Panc1 (cell line): ENCODE measurements around the gene MBTPS1. TPM values are rescaled to one million over a fixed set of nuclear protein-coding genes. Genes with fewer than 3 reads are reported as not detected.

Experiments used
- ATAC-seq: fragments of 200-7000 bp; cut with Tn5 transposase; 2 replicates; pipeline ENCODE4 v1.9.1; 2020; ENCODE audit warnings: mild to moderate bottlenecking, moderate library complexity
- BruUV-seq: library from RNA; stranded (reverse); fragments of 400-500 nt; replicated peaks from 2 replicates; lab custom pipeline; 2021; lab: Mats Ljungman, UMichigan
- CTCF ChIA-PET: fragments of 300-600 bp; sonication (Branson Sonifier 250); formaldehyde crosslinking; loops from one replicate; lab custom pipeline; 2022; ENCODE audit warnings: antibody characterized with exemption; lab: Charles Lee
- POLR2A ChIA-PET: fragments of 300-600 bp; sonication (Branson Sonifier 250); formaldehyde crosslinking; loops from one replicate; lab custom pipeline; 2022; ENCODE audit warnings: antibody characterized with exemption; lab: Charles Lee
- DNase-seq: peaks from one replicate; pipeline ENCODE4 v3.0.0-alpha.2; 2010; ENCODE audit warnings: low read depth, low spot score
- H3K27ac ChIP-seq: 2 replicates; pipeline ENCODE4 v1.5.1; 2011; ENCODE audit warnings: mild to moderate bottlenecking, low read length, inconsistent platforms
- H3K27me3 ChIP-seq: fragments of 200-500 bp; sonication (Bioruptor generic); 2 replicates; pipeline ENCODE4 v1.6.0; 2014; ENCODE audit warnings: low read length, inconsistent platforms; ENCODE audit not compliant: control insufficient read depth, insufficient read depth
- H3K36me3 ChIP-seq: fragments of 200-500 bp; sonication (Bioruptor generic); 2 replicates; pipeline ENCODE4 v1.5.1; 2014; ENCODE audit warnings: inconsistent platforms, mild to moderate bottlenecking, low read length, moderate library complexity; ENCODE audit not compliant: control insufficient read depth, insufficient read depth
- H3K4me1 ChIP-seq: 2 replicates; pipeline ENCODE4 v1.5.1; 2011; ENCODE audit warnings: inconsistent platforms, mild to moderate bottlenecking, low read length, moderate library complexity; ENCODE audit not compliant: control insufficient read depth, insufficient read depth
- H3K4me3 ChIP-seq, 2 experiments: 2 replicates each; pipeline ENCODE4 v1.5.1; 2011 to 2012; ENCODE audit warnings: low read depth in 2 of 2, low read length in 2 of 2, mild to moderate bottlenecking in 2 of 2, inconsistent platforms in 1 of 2, moderate library complexity in 1 of 2
- H3K9me3 ChIP-seq: fragments of 200-500 bp; sonication (Bioruptor generic); 2 replicates; pipeline ENCODE4 v1.5.1; 2014; ENCODE audit warnings: low read depth, mild to moderate bottlenecking, inconsistent platforms, low read length, moderate library complexity; ENCODE audit not compliant: control insufficient read depth, insufficient read depth
- CTCF ChIP-seq: fragments of 450-650 bp; IDR thresholded peaks from 2 replicates; pipeline ENCODE4 v1.5.1; 2017; ENCODE audit warnings: mild to moderate bottlenecking
- REST ChIP-seq, 2 experiments: IDR thresholded peaks; 2 replicates each; pipeline ENCODE4 v1.6.1; 2011 to 2012; ENCODE audit warnings: low read depth in 2 of 2, control low read depth in 1 of 2, low read length in 1 of 2, mild to moderate bottlenecking in 1 of 2, moderate library complexity in 1 of 2; ENCODE audit not compliant: insufficient read depth in 1 of 2
- SIN3A ChIP-seq: IDR thresholded peaks from 2 replicates; pipeline ENCODE4 v1.6.1; 2012; ENCODE audit warnings: low read depth, mild to moderate bottlenecking, low read length, moderate library complexity, borderline replicate concordance; ENCODE audit not compliant: insufficient read depth
- TCF7L2 ChIP-seq: IDR thresholded peaks from 2 replicates; pipeline ENCODE4 v1.6.1; 2011; ENCODE audit warnings: mild to moderate bottlenecking, low read depth, low read length, inconsistent platforms
- in situ Hi-C: cut with HindIII; loops from 2 replicates; pipeline ENCODE4 v1.10.0; 2016; ENCODE audit warnings: low sequenced_read_pairs, low pct_unique_long_range_greater_than_20kb
- intact Hi-C: fragments of 100-400 bp; cut with micrococcal nuclease; formaldehyde crosslinking; loops from one replicate; pipeline ENCODE4 v1.10.0; 2022; ENCODE audit not compliant: unreplicated experiment
- total RNA-seq: library from RNA; stranded (reverse); gene quantifications from one replicate; pipeline ENCODE4 v1.2.1, GENCODE V29; 2021; ENCODE audit not compliant: unreplicated experiment

The MBTPS1 gene
- total RNA-seq, 1 experiment from 2014 or later: 66.8 TPM

- H3K27ac ChIP-seq: no peak overlapping the region
- TF ChIP-seq SIN3A (no peak), CTCF (no peak), REST (IDR thresholded peaks at IDR 0.05; ENCODE audit: insufficient read depth in 1 of 2, low read depth in 2 of 2, low read length in 1 of 2) (no peak), TCF7L2 (no peak)
- ChIA-PET CTCF (no interaction called here), POLR2A (no interaction called here)
- H3K4me1 ChIP-seq: no peaks in the 10 kb centered on the region
- ATAC-seq: no peak
- in situ Hi-C loops: no loop called here
- intact Hi-C loops: no loop called here
- no peaks in the 10 kb centered on the region for H3K36me3 ChIP-seq
- no TSS peak for BruUV-seq
- no peak for DNase-seq
- H3K9me3 ChIP-seq: no peaks in the 10 kb centered on the region
- H3K27me3 ChIP-seq: no peaks in the 10 kb centered on the region
- no peak overlapping the region for H3K4me3 ChIP-seq
Observed at GRCh38 chr16:84041881-84042280, 74.9 kb downstream of the MBTPS1 start.

- no TSS peak for BruUV-seq
- H3K4me3 ChIP-seq: no peak overlapping the region
- ATAC-seq: no peak
- H3K36me3 ChIP-seq: no peaks in the 10 kb centered on the region
- ChIA-PET CTCF (interaction anchor here (0.7 kb wide), 1 partner anchor 85 kb away, joined by 3 read pairs; no protein-coding TSS in a partner anchor), POLR2A (no interaction called here)
- TF ChIP-seq TCF7L2 (no peak), CTCF (no peak), SIN3A (no peak)
- no peak for DNase-seq
- in situ Hi-C loops (no loop called here), intact Hi-C loops (no loop called here)
- H3K27me3 ChIP-seq: no peaks in the 10 kb centered on the region
- H3K4me1 ChIP-seq: no peaks in the 10 kb centered on the region
- H3K27ac ChIP-seq: no peak overlapping the region
- no peaks in the 10 kb centered on the region for H3K9me3 ChIP-seq
Observed at GRCh38 chr16:84040823-84041820, 75.6 kb downstream of the MBTPS1 start.
